Measurements from ENCODE around the gene PGLYRP2.

The PGLYRP2 gene

DNA sequence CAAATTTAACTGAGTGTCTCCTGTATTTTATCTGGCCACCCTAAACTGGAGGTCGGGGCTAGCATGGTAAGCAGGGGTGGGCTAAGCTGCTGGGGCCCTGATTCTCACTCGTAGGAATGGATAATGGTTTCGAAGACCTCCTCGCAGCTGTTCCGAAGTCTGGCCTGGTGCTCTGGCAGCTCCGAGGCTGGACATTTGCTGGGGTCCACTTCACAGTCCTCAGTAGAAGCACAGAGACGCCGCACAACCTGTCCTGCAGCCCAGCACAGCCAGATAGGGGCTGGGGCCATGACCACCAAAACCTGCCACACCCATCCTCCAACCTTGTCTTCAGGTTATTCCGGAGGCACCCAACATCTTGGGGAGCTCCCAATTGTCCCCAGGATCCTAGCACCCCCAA lies 23.3 kb downstream of the PGLYRP2 start:
- no peak overlapping the region for H3K4me3 ChIP-seq (ENCODE audit: low read length)
- no peak for TF ChIP-seq CTCF (IDR thresholded peaks at IDR 0.05; ENCODE audit: insufficient read depth, low read depth, low read length, missing control alignments)
- DNase-seq (ENCODE audit: low read depth) = no peak

- no peak for DNase-seq (ENCODE audit: low read depth)
- peak; percentile 10 for TF ChIP-seq CTCF (IDR thresholded peaks at IDR 0.05; ENCODE audit: insufficient read depth, low read depth, low read length, missing control alignments)
- no peak overlapping the region for H3K4me3 ChIP-seq (ENCODE audit: low read length)
Measured at GRCh38 chr19:15453906-15454860, 25.1 kb downstream of the PGLYRP2 start.

- TF ChIP-seq CTCF (IDR thresholded peaks at IDR 0.05; ENCODE audit: insufficient read depth, low read depth, low read length, missing control alignments) = no peak
- peak overlapping the region; percentile 28 for H3K4me3 ChIP-seq (ENCODE audit: low read length)
- DNase-seq (ENCODE audit: low read depth) = no peak
Measured at GRCh38 chr19:15453091-15453578, 26.2 kb downstream of the PGLYRP2 start.

GRCh38 chr19:15452111-15453047 lies 26.9 kb downstream of the PGLYRP2 start:
- peak overlapping the region; percentile 28 for H3K4me3 ChIP-seq (ENCODE audit: low read length)
- DNase-seq (ENCODE audit: low read depth) = peak; percentile 77
- TF ChIP-seq CTCF (IDR thresholded peaks at IDR 0.05; ENCODE audit: insufficient read depth, low read depth, low read length, missing control alignments) = no peak

- TF ChIP-seq CTCF (IDR thresholded peaks at IDR 0.05; ENCODE audit: insufficient read depth, low read depth, low read length, missing control alignments) = no peak
- no peak for DNase-seq (ENCODE audit: low read depth)
- no peak overlapping the region for H3K4me3 ChIP-seq (ENCODE audit: low read length)
Measured at GRCh38 chr19:15450528-15450890, 28.8 kb downstream of the PGLYRP2 start.

GRCh38 chr19:15449620-15450527 lies 29.4 kb downstream of the PGLYRP2 start, which contains the start of gene WIZ:
Gene WIZ (minus strand): TSS chr19:15449956. CDS start chr19:15448307, 1,649 bp downstream.
- TF ChIP-seq CTCF (IDR thresholded peaks at IDR 0.05; ENCODE audit: insufficient read depth, low read depth, low read length, missing control alignments) = no peak
- DNase-seq (ENCODE audit: low read depth) = peak; percentile 73
- H3K4me3 ChIP-seq (ENCODE audit: low read length) = peak within 1 kb of the TSS; percentile 51

Data from epithelial cell of esophagus (primary cell).